Hair follicle dermal papilla cell (primary cell): ENCODE results near the gene DIP2C. TPM values are rescaled to one million over a fixed set of nuclear protein-coding genes. Genes with fewer than 3 reads are reported as not detected.

Experiments
- small RNA-seq: library from RNA; depleted of rRNA; stranded (forward); fragments of <200 nt; gene quantifications from one replicate; pipeline ENCODE3, GENCODE V24; 2012
- total RNA-seq: library from RNA; depleted of rRNA; stranded (reverse); fragments of >200 nt; gene quantifications from 2 replicates; pipeline ENCODE4 v1.2.3, GENCODE V29; 2012

Gene DIP2C, protein sequence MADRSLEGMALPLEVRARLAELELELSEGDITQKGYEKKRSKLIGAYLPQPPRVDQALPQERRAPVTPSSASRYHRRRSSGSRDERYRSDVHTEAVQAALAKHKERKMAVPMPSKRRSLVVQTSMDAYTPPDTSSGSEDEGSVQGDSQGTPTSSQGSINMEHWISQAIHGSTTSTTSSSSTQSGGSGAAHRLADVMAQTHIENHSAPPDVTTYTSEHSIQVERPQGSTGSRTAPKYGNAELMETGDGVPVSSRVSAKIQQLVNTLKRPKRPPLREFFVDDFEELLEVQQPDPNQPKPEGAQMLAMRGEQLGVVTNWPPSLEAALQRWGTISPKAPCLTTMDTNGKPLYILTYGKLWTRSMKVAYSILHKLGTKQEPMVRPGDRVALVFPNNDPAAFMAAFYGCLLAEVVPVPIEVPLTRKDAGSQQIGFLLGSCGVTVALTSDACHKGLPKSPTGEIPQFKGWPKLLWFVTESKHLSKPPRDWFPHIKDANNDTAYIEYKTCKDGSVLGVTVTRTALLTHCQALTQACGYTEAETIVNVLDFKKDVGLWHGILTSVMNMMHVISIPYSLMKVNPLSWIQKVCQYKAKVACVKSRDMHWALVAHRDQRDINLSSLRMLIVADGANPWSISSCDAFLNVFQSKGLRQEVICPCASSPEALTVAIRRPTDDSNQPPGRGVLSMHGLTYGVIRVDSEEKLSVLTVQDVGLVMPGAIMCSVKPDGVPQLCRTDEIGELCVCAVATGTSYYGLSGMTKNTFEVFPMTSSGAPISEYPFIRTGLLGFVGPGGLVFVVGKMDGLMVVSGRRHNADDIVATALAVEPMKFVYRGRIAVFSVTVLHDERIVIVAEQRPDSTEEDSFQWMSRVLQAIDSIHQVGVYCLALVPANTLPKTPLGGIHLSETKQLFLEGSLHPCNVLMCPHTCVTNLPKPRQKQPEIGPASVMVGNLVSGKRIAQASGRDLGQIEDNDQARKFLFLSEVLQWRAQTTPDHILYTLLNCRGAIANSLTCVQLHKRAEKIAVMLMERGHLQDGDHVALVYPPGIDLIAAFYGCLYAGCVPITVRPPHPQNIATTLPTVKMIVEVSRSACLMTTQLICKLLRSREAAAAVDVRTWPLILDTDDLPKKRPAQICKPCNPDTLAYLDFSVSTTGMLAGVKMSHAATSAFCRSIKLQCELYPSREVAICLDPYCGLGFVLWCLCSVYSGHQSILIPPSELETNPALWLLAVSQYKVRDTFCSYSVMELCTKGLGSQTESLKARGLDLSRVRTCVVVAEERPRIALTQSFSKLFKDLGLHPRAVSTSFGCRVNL (N-terminal part only)
- total RNA-seq, result 23.0 and 32.0 TPM in 2 replicates

DNA sequence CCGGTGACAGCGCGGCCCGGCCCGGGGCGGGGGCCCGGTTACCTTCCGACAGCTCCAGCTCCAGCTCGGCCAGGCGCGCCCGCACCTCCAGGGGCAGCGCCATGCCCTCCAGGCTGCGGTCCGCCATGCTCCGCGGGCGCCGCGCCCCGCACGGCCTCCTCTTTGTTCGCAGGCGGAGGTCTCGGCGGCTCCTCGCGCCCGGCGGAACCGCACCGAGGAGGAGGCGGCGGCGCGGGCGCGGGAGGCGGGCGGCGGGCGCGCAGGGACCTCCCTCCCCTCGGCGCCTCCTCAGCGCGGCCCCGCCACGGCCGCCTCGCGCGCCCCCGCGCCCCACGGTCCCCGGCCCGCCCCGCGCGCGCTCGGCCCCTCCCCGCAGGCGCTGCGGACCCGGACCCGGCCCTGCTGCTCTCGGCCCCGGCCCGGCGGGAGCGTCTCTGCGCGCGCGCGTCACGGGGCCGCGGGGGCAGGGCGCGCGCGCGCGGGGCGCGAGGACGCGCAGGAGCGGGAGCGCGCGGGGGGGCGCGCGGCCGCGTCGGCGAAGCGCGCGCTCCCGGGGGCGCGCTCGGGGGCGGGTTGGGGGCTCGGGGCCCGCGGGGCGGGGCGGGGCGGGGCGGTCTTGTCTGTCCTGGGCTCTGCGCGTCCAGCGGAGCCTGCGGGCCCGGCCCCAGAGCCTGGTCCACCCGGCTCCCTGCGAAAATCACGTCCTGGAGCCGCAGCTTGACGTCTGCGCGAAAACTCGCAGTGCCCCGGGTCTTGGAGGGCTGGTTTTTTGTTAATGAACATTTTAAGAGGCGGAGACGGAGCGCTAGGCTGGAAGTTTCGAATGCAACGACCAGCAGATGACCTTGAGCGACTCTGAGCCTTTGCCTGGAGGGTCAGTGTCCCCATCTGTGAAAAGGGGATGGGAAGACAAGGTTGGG, at the start of gene DIP2C:
DIP2C (minus strand) TSS at position 217 of the 920 bp plus-strand sequence; CDS start at position 127, 90 bp downstream.

Small RNA genes lying within 50 kb of the gene (small RNA-seq; reads per million reads assigned to genes)
- 8.6 reads per million, percentile 88 among the genes with 10 or more reads in this experiment for gene MIR5699
- not detected for gene RN7SL754P
- 0.22 reads per million for gene RNA5SP298

Other genes with a start within 250 kb of the DIP2C start
- gene LARP4B, start 242.0 kb upstream of the DIP2C start, total RNA-seq, result 50.3 and 51.3 TPM in 2 replicates